GM18526 (cell line): ENCODE results near the gene NTN1.

Experiments
- POLR2A ChIP-seq: IDR thresholded peaks from 3 replicates; pipeline ENCODE4 v1.6.1; 2011; ENCODE audit not compliant: insufficient read length; ENCODE audit errors: extremely low read depth

NTN1 gene

GRCh38 chr17:9023392-9024218, 2.3 kb downstream of the NTN1 start:
- no peak for TF ChIP-seq POLR2A

- TF ChIP-seq POLR2A = no peak
Observed at GRCh38 chr17:9024497-9024896, 3.2 kb downstream of the NTN1 start.

DNA sequence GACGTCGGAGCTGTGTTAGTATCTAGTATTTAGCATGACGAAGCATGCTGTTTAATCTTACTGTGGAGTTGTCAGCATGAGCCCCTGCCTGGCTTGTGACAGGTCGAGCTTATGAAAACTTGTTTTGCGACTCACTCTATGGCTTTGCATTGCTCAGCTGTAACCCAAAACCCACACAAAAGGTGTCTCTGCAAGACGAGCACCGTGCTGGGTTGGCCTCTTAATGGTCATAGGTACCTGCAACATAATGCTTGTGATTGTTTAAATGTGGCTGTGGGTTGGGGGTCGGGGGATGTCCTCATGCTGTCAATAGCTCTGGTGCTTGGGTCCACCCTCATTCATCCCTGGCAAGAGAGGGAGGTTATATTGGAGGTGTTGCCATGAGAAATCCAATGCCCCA, 5.4 kb downstream of the NTN1 start:
- TF ChIP-seq POLR2A = no peak

GRCh38 chr17:9028202-9028987, 7.1 kb downstream of the NTN1 start:
- no peak for TF ChIP-seq POLR2A

- no peak for TF ChIP-seq POLR2A
Observed at GRCh38 chr17:9028988-9029570, 7.8 kb downstream of the NTN1 start.

DNA sequence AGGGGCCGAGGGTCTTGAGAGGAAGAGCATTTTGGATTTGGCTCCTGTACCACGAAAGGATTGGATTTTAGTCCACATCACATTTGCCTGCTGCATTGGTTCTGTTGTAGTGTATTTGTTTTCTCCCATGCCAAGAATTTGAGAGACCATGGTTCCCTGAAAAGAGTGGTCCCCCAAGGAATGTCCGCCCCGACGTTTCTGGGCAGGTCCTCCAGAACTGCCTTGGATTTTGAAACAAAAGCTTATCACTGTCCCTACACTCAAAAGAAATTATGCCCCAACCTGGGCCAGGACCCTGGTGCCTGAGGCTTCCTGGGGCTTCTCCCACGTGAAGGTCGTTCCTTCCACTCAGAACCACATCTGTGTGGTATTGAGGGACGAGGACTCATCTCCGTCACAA, 10.8 kb downstream of the NTN1 start:
- TF ChIP-seq POLR2A = no peak

DNA sequence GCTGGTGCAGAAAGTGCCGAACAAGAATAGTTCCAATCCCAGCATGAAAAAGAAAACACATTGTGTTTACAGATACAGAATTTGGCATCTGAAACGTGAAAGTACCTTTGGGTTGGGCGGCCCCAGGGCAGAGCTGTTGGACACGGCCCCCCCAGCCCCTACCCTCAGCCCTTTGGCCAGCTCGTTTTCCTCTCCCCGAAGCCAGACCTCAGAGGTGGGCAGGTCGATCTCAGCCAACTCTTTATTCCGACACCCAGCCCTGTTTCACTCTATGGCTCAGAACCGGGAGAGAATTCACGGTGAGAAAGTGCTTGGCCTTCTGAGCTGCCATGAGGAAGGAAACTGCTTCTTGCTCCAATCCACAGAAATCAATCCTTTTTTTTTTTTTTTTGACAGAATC, 11.3 kb downstream of the NTN1 start:
- no peak for TF ChIP-seq POLR2A

DNA sequence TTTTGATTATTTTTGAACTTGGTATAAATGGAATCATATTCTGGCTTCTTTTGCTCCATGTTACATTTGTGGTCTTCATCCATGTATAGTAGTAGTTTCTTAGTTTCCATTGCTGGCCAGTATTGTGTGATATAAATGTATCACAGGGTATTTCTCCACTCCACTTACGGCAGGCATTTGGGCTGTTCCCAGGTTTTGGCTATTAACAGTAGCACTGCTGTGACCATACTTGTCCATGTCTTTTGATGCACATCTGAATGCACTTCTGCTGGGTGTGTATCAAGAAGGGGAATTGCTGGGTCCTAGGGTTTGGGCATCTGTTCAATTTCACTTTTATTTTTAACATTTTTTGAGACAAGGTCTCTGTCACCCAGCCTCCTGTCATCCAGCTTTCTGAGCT, 13.9 kb downstream of the NTN1 start:
- TF ChIP-seq POLR2A = no peak

DNA sequence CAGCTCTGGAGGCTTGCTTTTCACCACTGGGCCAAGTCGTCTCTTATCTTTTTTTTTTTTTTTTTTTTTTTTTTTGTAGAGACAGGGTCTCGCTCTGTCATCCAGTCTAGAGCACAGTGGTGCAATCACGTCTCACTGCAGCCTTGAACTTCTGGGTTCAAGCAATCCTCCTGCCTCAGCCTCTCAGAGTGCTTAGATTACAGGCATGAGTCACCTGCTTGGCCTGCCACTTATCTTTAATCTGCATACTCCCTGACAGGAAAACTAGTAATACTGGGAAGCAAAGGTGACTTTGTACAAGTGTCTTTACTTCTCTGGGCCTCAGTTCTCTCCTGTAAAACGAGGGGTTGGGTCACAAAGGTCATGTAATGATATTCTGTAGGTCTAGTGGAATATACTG, 15.0 kb downstream of the NTN1 start:
- no peak for TF ChIP-seq POLR2A

DNA sequence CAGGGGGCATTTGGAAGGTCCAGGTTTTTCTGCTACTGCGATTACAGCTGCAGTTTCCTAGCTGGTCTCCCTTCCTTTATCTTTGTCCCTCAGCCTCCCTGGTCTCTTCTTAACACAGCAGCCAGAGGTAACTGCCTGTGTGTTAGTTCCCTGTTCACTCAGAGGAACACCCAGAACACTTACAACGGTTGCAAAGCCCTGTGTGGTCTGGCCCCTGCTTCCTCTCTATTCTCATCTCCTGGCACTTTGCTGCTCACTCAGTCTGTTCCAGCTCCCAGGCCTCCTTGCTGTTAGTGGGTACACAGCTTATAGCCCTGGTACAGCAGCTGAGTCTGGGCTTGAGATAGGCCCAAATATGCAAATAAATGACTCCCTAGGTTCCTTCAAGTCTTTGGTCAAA, 16.4 kb downstream of the NTN1 start:
- TF ChIP-seq POLR2A = no peak

GRCh38 chr17:9038380-9038779, 17.1 kb downstream of the NTN1 start:
- TF ChIP-seq POLR2A = no peak

DNA sequence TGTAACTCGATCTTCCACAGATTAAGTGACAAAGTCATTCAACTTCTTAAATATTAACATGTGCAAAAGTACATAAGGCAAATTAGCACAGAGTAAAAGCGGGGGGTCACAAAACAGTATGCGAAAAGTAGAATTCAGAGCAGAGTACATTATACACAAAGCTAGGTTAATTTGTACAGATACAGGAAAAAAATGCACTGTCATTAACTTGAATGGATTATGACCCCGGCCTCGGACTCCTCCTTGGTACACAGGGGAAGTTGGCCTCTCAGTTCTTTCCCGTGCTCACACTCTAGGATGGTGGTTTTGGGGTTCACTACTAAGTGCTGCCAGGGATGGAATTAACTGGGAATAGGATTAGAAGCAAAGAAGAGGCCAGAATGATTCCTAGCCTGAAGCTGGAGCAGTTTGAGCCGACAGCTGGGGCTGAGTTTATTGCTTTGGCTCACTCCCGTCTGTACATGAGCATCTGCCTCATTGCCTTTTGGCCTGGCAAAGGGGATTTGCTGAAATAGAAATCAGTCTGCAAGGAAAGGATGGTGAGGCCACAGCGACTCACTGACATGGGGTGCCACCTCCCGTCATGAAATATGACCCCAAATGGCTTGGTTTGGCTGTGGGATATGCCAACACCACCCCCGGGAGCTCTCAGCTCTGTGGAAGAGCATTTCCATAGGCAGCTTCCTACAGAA, 23.6 kb downstream of the NTN1 start:
- TF ChIP-seq POLR2A = no peak

- TF ChIP-seq POLR2A = no peak
Observed at GRCh38 chr17:9050801-9051401, 29.6 kb downstream of the NTN1 start.

- no peak for TF ChIP-seq POLR2A
Observed at GRCh38 chr17:9051561-9051960, 30.3 kb downstream of the NTN1 start.

DNA sequence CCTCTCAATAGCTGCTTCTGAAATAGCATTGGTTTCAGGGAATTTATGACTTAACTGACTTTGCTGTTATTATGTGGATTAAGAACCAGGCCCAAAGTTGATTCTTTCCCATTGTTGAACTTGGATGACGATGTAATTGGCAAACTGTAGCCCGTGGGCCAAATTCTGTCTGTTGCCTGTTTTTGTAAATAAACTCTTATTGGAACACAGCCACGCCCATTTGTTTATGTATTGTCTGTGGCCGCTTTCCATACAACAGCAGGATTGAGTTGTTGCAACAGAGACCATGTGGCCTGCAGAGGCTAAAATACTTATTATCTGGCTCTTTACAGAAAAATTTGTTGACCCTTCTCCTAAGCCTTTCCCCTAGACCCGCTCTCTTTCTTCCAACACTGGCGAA, 31.6 kb downstream of the NTN1 start:
- TF ChIP-seq POLR2A = no peak
